WTC11 (cell line): Measurements from ENCODE around the gene DOK5. TPM values are rescaled to one million over a fixed set of nuclear protein-coding genes. Genes with fewer than 3 reads are reported as not detected.

Source experiments
- ATAC-seq: fragments of 200-7000 bp; cut with Tn5 transposase; 2 replicates; pipeline ENCODE4 v1.10.0; 2021; ENCODE audit warnings: mild to moderate bottlenecking, moderate library complexity
- CTCF ChIA-PET: fragments of 300-600 bp; sonication (Branson Sonifier 250); formaldehyde crosslinking; loops from one replicate; lab custom pipeline; 2021; ENCODE audit warnings: antibody characterized with exemption; lab: Charles Lee
- POLR2A ChIA-PET: fragments of 350-600 bp; sonication (Branson Sonifier 250); formaldehyde crosslinking; loops from one replicate; lab custom pipeline; 2021; ENCODE audit warnings: antibody characterized with exemption; lab: Charles Lee
- DNase-seq: peaks from one replicate; pipeline ENCODE4 v3.0.0; 2021; ENCODE audit warnings: low spot score
- H3K27ac Mint-ChIP-seq: 2 replicates; pipeline ENCODE4 v1.8.0; 2021; ENCODE audit warnings: mixed read lengths
- H3K27me3 Mint-ChIP-seq: 2 replicates; pipeline ENCODE4 v1.8.0; 2021; ENCODE audit warnings: low read depth, mild to moderate bottlenecking, moderate library complexity, mixed read lengths
- H3K36me3 Mint-ChIP-seq: 2 replicates; pipeline ENCODE4 v1.8.0; 2021; ENCODE audit warnings: mixed read lengths
- H3K4me1 Mint-ChIP-seq: 2 replicates; pipeline ENCODE4 v1.8.0; 2022; ENCODE audit warnings: mixed read lengths
- H3K4me3 Mint-ChIP-seq: 2 replicates; pipeline ENCODE4 v1.8.0; 2021; ENCODE audit warnings: mild to moderate bottlenecking, moderate library complexity, mixed read lengths
- H3K9me3 Mint-ChIP-seq: 2 replicates; pipeline ENCODE4 v1.8.0; 2021; ENCODE audit warnings: mixed read lengths
- ATF2 ChIP-seq: sonication (generic); formaldehyde crosslinking; IDR thresholded peaks from 2 replicates; pipeline ENCODE4 v1.8.1; 2022; ENCODE audit warnings: low read depth, missing genetic modification reagents, borderline replicate concordance
- CREB1 ChIP-seq: sonication (generic); formaldehyde crosslinking; IDR thresholded peaks from 2 replicates; pipeline ENCODE4 v1.8.0; 2023; ENCODE audit warnings: mild to moderate bottlenecking, missing genetic modification reagents
- ETV6 ChIP-seq: sonication (generic); formaldehyde crosslinking; IDR thresholded peaks from 2 replicates; pipeline ENCODE4 v1.8.1; 2022; ENCODE audit warnings: mild to moderate bottlenecking, missing genetic modification reagents
- FOXP1 ChIP-seq: sonication (generic); formaldehyde crosslinking; IDR thresholded peaks from 2 replicates; pipeline ENCODE4 v1.8.0; 2022; ENCODE audit warnings: missing genetic modification reagents, mild to moderate bottlenecking, moderate library complexity, borderline replicate concordance
- FOXP4 ChIP-seq: sonication (generic); formaldehyde crosslinking; IDR thresholded peaks from 2 replicates; pipeline ENCODE4 v1.8.0; 2022; ENCODE audit warnings: mild to moderate bottlenecking, missing genetic modification reagents
- GRHL2 ChIP-seq: fragments of 250-450 bp; sonication (Bioruptor Pico); IDR thresholded peaks from 2 replicates; pipeline ENCODE4 v1.8.0; 2022; ENCODE audit warnings: mild to moderate bottlenecking, moderate library complexity; ENCODE audit not compliant: insufficient replicate concordance, severe bottlenecking
- IRF2 ChIP-seq: sonication (generic); formaldehyde crosslinking; IDR thresholded peaks from 2 replicates; pipeline ENCODE4 v1.8.0; 2022; ENCODE audit warnings: low read depth, missing genetic modification reagents, borderline replicate concordance
- JAZF1 ChIP-seq: fragments of 250-450 bp; sonication (Bioruptor Pico); IDR thresholded peaks from 2 replicates; pipeline ENCODE4 v1.9.0; 2021; ENCODE audit warnings: moderate library complexity, mild to moderate bottlenecking, inconsistent platforms
- MAX ChIP-seq: sonication (generic); formaldehyde crosslinking; IDR thresholded peaks from 2 replicates; pipeline ENCODE4 v1.8.0; 2022; ENCODE audit warnings: mild to moderate bottlenecking, missing genetic modification reagents
- MLX ChIP-seq: sonication (generic); formaldehyde crosslinking; IDR thresholded peaks from 2 replicates; pipeline ENCODE4 v1.8.1; 2023; ENCODE audit warnings: mild to moderate bottlenecking, missing genetic modification reagents, moderate library complexity
- MXD4 ChIP-seq: fragments of 250-450 bp; sonication (Bioruptor Pico); IDR thresholded peaks from 2 replicates; pipeline ENCODE4 v1.8.0; 2021; ENCODE audit warnings: mild to moderate bottlenecking, moderate library complexity, borderline replicate concordance
- MYBL2 ChIP-seq: sonication (generic); formaldehyde crosslinking; IDR thresholded peaks from 2 replicates; pipeline ENCODE4 v1.8.1; 2023; ENCODE audit warnings: mild to moderate bottlenecking, moderate library complexity, missing genetic modification reagents
- NFE2L1 ChIP-seq: sonication (generic); formaldehyde crosslinking; IDR thresholded peaks from 2 replicates; pipeline ENCODE4 v1.8.1; 2023; ENCODE audit warnings: missing genetic modification reagents
- NR1H2 ChIP-seq: sonication (generic); formaldehyde crosslinking; IDR thresholded peaks from 2 replicates; pipeline ENCODE4 v1.9.0; 2021; ENCODE audit warnings: mild to moderate bottlenecking, moderate library complexity, missing genetic modification reagents
- SMAD4 ChIP-seq: sonication (generic); formaldehyde crosslinking; IDR thresholded peaks from 2 replicates; pipeline ENCODE4 v1.8.0; 2022; ENCODE audit warnings: mild to moderate bottlenecking, missing genetic modification reagents
- SP1 ChIP-seq: sonication (generic); formaldehyde crosslinking; conservative IDR thresholded peaks from 2 replicates; pipeline ENCODE4 v1.8.1; 2022; ENCODE audit warnings: missing genetic modification reagents
- TCF7 ChIP-seq: sonication (generic); formaldehyde crosslinking; IDR thresholded peaks from 2 replicates; pipeline ENCODE4 v1.8.0; 2022; ENCODE audit warnings: mild to moderate bottlenecking, low read depth, missing genetic modification reagents, moderate library complexity
- USF1 ChIP-seq: sonication (generic); formaldehyde crosslinking; IDR thresholded peaks from 2 replicates; pipeline ENCODE4 v1.8.0; 2022; ENCODE audit warnings: mild to moderate bottlenecking, missing genetic modification reagents
- ZMAT4 ChIP-seq: fragments of 250-450 bp; sonication (Bioruptor Pico); IDR thresholded peaks from 2 replicates; pipeline ENCODE4 v1.9.0; 2021; ENCODE audit warnings: mild to moderate bottlenecking
- ZNF138 ChIP-seq: sonication (generic); formaldehyde crosslinking; conservative IDR thresholded peaks from 2 replicates; pipeline ENCODE4 v1.8.1; 2022; ENCODE audit warnings: mild to moderate bottlenecking, moderate library complexity, missing genetic modification reagents
- ZNF317 ChIP-seq: sonication (generic); formaldehyde crosslinking; IDR thresholded peaks from 2 replicates; pipeline ENCODE4 v1.8.1; 2023; ENCODE audit warnings: low read depth, mild to moderate bottlenecking, moderate library complexity, missing genetic modification reagents, borderline replicate concordance
- total RNA-seq: library from RNA; stranded (reverse); gene quantifications from 3 replicates; pipeline ENCODE4 v1.2.3, GENCODE V29; 2021

DOK5 gene
- total RNA-seq, 1 experiment from 2014 or later = 10.1 TPM

GRCh38 chr20:54608943-54609342 lies 133.6 kb downstream of the DOK5 start (continued):
- TF ChIP-seq ATF2 (CRISPR knock-in tag) = no peak
- TF ChIP-seq, all 79 proteins: peak for 0

GRCh38 chr20:54611708-54612412 lies 136.5 kb downstream of the DOK5 start:
- TF ChIP-seq USF1 (CRISPR knock-in tag) = no peak
- no peak for TF ChIP-seq CREB1 (CRISPR knock-in tag)
- TF ChIP-seq ETV6 (CRISPR knock-in tag) = no peak
- TF ChIP-seq MAX (CRISPR knock-in tag) = no peak
- no peak for TF ChIP-seq MYBL2
- TF ChIP-seq SMAD4 = no peak
- no peak for TF ChIP-seq ZNF317 (CRISPR knock-in tag)
- TF ChIP-seq ZNF138 = no peak
- TF ChIP-seq NR1H2 (CRISPR knock-in tag) = no peak
- TF ChIP-seq SP1 (CRISPR knock-in tag) = no peak
- no peak for TF ChIP-seq MXD4 (CRISPR knock-in tag)
- TF ChIP-seq TCF7 = no peak
- TF ChIP-seq, all 79 proteins: peak for 0
- H3K27me3 Mint-ChIP-seq = no peaks in the 10 kb centered on the region
- no peak for DNase-seq
- no peaks in the 10 kb centered on the region for H3K36me3 Mint-ChIP-seq
- no peak overlapping the region for H3K4me3 Mint-ChIP-seq
- H3K9me3 Mint-ChIP-seq = no peaks in the 10 kb centered on the region
- H3K4me1 Mint-ChIP-seq = no peaks in the 10 kb centered on the region
- no peak for ATAC-seq
- no peak overlapping the region for H3K27ac Mint-ChIP-seq
- ChIA-PET POLR2A (no interaction called here), CTCF (no interaction called here)

- Mint-ChIP-seq H3K36me3 (no peaks in the 10 kb centered on the region), H3K9me3 (no peaks in the 10 kb centered on the region), H3K4me3 (no peak overlapping the region), H3K4me1 (no peaks in the 10 kb centered on the region), H3K27me3 (no peaks in the 10 kb centered on the region), H3K27ac (no peak overlapping the region)
- CTCF ChIA-PET = no interaction called here
- POLR2A ChIA-PET = no interaction called here
- ATAC-seq (no peak), DNase-seq (no peak)
- TF ChIP-seq FOXP1 (CRISPR knock-in tag) (no peak), MLX (CRISPR knock-in tag) (no peak), JAZF1 (CRISPR knock-in tag) (no peak), GRHL2 (CRISPR knock-in tag) (no peak), ZMAT4 (CRISPR knock-in tag) (no peak), IRF2 (CRISPR knock-in tag) (no peak), MXD4 (CRISPR knock-in tag) (no peak), NFE2L1 (CRISPR knock-in tag) (no peak), FOXP4 (no peak)
These were observed 143.0 kb downstream of the DOK5 start for GRCh38 chr20:54618412-54618811.
